ENCODE data around the gene TMEM232.

TMEM232 gene

GRCh38 chr5:110383231-110383630, 343.2 kb downstream of the TMEM232 start:
- no peak for DNase-seq

DNA sequence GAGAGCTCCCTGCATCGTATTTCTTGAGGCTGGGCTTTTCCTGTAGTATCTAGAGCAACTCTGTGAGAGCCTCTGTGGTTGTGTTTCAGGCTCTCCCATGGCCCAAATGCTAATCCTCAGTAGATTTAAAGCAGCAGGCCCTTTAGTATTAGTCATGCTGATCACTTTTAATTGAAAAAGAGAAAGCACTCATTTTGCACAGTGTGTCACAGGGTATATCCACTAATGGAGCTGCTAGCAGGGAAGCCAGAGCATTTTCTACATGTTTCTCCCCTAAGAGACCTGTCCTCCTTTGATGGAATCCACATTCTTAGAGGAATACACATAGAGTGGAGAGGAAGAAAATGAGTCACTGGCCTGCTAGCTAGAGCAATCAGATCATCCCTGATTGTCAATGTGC, 348.5 kb downstream of the TMEM232 start:
- no peak for DNase-seq

- DNase-seq, result no peak
Measured at GRCh38 chr5:110377361-110377760, 349.1 kb downstream of the TMEM232 start.

DNA sequence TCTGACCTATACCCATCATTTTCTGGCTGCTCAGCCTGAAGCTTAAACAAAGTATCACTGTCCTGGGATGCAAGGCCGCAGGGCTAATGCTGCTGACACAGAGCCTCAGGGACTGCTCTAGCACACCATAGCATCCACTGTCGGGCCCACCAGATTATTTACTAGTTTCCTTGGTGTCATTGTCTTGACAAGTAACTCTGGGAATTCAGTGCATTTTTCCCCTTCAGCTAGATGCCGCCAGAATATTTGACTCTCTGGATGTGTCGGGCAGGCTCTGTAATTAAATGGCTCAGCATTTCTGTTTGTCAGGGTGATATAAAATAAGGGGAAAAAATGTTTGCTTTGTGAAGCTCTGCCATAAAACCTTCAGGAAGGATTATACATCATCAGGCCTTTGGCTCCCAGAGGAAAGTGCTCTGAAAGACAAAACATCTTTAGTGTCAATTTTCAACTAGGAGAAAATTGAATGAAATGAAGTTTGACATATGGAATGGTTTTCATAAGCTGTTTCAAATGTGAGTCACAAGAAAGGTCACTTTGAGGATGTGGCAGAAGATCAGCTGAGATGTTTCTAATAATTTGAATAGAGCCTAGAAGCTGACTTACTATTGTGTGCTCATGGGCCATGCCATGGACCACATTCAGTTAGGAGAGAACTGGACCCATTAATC, 350.1 kb downstream of the TMEM232 start:
- no peak for DNase-seq

- no peak for DNase-seq
Measured at GRCh38 chr5:110371725-110372041, 354.8 kb downstream of the TMEM232 start.

- DNase-seq, result no peak
Measured at GRCh38 chr5:110371011-110371724, 355.3 kb downstream of the TMEM232 start.
